ENCODE measurements around the gene STX5.
"Not testable (repeated sequence)": the region's sequence is repeated elsewhere in the genome, so short reads cannot be mapped to it uniquely, and the experiment has no call there.

Gene STX5

GRCh38 chr11:62854013-62854824 is 22.4 kb upstream of the STX5 start:
- no peak for DNase-seq (ENCODE audit: low spot score)

GRCh38 chr11:62853279-62853965 is 21.6 kb upstream of the STX5 start:
- no peak for DNase-seq (ENCODE audit: low spot score)

DNA sequence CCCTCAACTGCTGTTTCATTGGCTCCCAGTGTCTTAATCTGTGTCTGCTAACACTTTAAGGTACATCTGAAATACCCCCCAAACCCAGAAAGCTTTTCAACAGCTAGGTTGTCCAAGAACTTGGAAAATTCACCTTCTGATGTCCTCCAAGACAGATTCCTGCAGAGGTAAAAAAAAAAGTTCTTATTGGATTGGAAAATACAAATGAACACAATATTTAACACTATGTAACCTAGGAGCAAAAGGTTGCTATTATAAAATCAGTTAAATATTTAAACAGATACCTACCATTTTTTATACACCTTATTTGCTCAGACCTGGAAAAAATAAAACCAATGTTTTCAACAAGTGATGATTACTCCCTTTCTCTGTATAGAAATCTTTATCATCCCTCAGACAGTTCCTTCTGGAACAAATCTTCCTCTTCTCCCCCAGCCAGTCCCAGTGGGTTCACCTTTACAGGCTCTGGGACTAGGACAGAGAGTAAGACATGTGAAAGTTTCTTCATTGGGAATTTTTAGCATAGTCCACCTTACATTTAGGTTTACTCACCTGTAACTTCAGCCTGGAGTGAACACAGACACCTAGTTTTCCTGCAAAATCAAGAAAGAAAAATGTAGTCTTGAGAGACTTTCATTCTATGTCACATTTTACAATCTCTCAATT is 20.8 kb upstream of the STX5 start:
- DNase-seq (ENCODE audit: low spot score), result no peak

- DNase-seq (ENCODE audit: low spot score), result no peak
Observed at GRCh38 chr11:62851807-62852522, 20.1 kb upstream of the STX5 start.

GRCh38 chr11:62850911-62851806 is 19.3 kb upstream of the STX5 start:
- DNase-seq (ENCODE audit: low spot score), result no peak

- DNase-seq (ENCODE audit: low spot score), result no peak
Observed at GRCh38 chr11:62847767-62848314, 16.0 kb upstream of the STX5 start.

- no peak for DNase-seq (ENCODE audit: low spot score)
Observed at GRCh38 chr11:62846177-62846576, 14.3 kb upstream of the STX5 start.

GRCh38 chr11:62844154-62844553 is 12.3 kb upstream of the STX5 start:
- no peak for DNase-seq (ENCODE audit: low spot score)

GRCh38 chr11:62843466-62843865 is 11.6 kb upstream of the STX5 start:
- no peak for DNase-seq (ENCODE audit: low spot score)

GRCh38 chr11:62842891-62843290 is 11.0 kb upstream of the STX5 start:
- not testable (repeated sequence) for DNase-seq (ENCODE audit: low spot score)

DNA sequence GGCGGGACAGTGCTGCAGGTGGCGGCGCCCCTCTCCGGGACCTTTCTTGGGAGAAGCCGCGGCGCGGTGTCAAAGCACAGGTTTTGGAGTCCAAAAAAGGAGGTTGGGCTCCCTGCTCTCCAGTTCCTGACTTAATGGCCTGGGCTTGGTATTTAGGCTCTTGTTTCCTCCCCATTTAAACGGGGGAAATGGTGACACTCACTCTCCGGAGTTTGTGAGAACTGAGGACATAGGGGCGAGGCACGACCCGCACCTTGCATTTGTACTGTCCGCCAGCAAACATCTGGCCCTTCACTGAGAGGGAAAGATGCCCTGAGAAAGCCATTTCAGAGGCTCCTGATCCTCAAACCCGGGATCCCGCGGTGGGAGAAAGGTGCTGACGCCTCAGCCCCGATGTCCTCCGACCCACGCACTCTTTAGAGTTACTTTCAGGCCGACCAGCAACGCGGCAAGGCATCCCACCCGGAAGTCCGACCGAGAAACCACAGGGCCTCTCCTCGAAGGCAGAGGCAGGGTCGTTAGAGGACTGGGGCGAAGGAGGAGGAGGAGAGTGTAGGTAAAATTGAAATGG is 10.4 kb upstream of the STX5 start:
- no peak for DNase-seq (ENCODE audit: low spot score)

- DNase-seq (ENCODE audit: low spot score), result peak; percentile 91
Observed at GRCh38 chr11:62841361-62842170, 9.7 kb upstream of the STX5 start.

DNA sequence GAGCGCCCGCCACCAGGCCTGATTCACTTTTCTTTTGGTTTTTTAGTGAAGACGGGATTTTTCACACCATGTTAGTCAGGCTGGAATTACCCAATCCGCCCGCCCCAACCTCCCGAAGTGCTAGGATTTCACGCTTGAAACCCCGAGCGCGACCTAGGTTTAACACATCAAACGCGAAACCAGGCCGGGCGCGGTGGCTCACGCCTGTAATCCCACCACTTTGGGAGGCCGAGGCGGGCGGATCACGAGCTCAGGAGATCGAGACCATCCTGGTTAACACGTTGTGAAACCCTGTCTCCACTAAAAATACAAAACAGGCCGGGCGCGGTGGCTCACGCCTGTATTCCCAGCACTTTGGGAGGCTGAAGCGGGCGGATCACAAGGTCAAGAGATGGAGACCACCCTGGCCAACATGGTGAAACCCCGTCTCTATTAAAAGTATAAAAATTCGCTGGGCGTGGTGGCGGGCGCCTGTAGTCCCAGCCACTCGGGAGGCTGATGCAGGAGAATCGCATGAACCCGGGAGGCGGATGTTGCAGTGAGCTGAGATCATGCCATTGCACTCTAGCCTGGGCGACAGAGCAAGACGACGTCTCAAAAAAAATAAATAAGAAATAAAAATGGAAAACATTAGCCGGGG is 9.0 kb upstream of the STX5 start:
- DNase-seq (ENCODE audit: low spot score), result peak; percentile 73

GRCh38 chr11:62839050-62839945 is 7.4 kb upstream of the STX5 start, which contains the start of gene WDR74:
WDR74 (minus strand) TSS chr11:62839590; CDS start chr11:62839570, 20 bp downstream.
- DNase-seq (ENCODE audit: low spot score), result peak; percentile 91

GRCh38 chr11:62835336-62835735 is 3.5 kb upstream of the STX5 start:
- no peak for DNase-seq (ENCODE audit: low spot score)

DNA sequence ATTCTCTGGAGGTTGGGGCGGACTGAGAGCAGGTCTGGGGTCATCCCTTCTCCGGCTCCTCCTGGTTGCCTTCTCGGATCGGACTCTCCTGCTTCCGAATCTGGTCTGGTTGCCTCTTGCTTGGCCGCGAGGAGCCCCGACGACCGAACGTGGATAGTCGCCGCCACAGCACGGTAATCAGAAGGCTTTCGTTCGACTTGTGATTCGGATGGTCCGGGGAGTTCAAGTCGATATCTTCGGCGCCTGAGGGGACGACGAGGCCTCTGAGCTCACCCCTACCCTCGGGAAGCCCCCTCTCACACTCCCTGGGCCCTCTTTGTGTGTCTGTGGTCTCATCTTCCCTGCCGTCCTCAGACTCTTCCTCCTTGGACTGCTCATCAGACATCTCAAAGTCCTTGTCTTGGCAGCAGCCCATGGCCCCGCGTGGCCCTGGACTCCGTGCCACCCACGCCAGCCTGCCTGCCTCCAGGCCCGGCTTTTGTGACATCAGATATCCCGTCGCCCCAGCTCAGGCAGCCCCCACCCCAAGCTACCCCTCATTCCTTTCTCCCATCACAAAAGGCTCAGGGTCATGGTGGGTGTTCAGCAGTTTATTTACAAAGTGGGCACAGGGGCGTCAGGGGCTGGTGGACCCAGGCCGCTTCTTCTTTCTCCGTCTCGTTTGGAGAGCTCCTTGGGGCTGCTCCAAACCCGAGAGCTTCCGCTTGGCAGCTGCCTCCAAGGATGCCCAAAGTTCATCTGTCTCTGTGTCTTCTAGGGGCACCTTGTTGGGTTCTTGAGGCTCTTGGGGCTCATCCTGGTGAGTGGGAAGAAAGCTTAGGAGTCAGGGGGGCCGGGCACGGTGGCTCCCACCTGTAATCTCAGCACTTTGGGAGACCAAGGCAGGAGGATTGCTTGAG is 734 bp upstream of the STX5 start, which contains the start of gene TEX54:
TEX54 (minus strand) TSS at position 506 of the 899 bp plus-strand sequence.
- no peak for DNase-seq (ENCODE audit: low spot score)
